GM19438 (cell line): ENCODE measurements around the gene WFDC13.
"Not testable (repeated sequence)": the region's sequence is repeated elsewhere in the genome, so short reads cannot be mapped to it uniquely, and the experiment has no call there.

Source experiments
- ATAC-seq: cut with Tn5 transposase; IDR thresholded peaks from one replicate; pipeline ENCODE4 v1.9.1; 2021; ENCODE audit warnings: low read depth; ENCODE audit not compliant: unreplicated experiment

WFDC13 gene, protein sequence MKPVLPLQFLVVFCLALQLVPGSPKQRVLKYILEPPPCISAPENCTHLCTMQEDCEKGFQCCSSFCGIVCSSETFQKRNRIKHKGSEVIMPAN

GRCh38 chr20:45701873-45702272 lies at the start of gene WFDC13:
Gene WFDC13, plus strand, starts transcription at chr20:45702038. Its CDS starts 86 bp downstream, at chr20:45702124.
- ATAC-seq, result no peak

GRCh38 chr20:45657038-45657437 lies 44.8 kb upstream of the WFDC13 start:
- ATAC-seq, result not testable (repeated sequence)

DNA sequence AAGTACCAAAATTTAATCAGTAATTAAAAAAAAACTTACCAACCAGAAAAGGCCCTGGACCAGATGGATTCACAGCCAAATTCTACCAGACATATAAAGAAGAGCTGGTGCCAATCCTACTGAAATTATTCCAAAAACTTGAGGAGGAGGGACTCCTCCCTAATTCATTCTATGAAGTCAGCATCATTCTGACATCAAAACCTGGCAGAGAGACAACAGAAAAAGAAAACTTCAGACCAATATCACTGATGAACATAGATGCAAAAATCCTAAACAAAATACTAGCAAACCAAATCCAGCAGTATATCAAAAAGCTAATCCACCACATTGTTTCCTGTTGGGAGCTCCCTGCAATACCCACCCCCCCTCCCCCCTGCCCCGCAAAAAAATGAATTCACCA lies 31.7 kb upstream of the WFDC13 start, which contains the start of gene WFDC11:
Gene WFDC11, minus strand, starts transcription at position 101 of the 400 bp plus-strand sequence. CDS start 19,639 bp downstream, outside the sequence.
- no peak for ATAC-seq

- no peak for ATAC-seq
Observed at GRCh38 chr20:45672765-45673164, 29.1 kb upstream of the WFDC13 start.

GRCh38 chr20:45679650-45680049 lies 22.2 kb upstream of the WFDC13 start:
- ATAC-seq, result no peak

- ATAC-seq, result no peak
Observed at GRCh38 chr20:45685896-45686295, 15.9 kb upstream of the WFDC13 start.

DNA sequence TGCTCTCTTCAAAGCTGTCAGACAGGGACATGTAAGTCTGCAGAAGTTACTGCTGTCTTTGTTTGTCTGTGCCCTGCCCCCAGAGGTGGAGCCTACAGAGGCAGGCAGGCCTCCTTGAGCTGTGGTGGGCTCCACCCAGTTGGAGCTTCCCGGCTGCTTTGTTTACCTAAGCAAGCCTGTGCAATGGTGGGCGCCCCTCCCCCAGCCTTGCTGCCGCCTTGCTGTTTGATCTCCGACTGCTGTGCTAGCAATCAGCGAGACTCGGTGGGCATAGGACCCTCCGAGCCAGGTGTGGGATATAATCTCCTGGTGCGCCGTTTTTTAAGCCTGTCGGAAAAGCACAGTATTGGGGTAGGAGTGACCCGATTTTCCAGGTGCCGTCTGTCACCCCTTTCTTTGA lies 8.5 kb upstream of the WFDC13 start:
- not testable (repeated sequence) for ATAC-seq

GRCh38 chr20:45695496-45695895 lies 6.3 kb upstream of the WFDC13 start:
- ATAC-seq, result no peak

DNA sequence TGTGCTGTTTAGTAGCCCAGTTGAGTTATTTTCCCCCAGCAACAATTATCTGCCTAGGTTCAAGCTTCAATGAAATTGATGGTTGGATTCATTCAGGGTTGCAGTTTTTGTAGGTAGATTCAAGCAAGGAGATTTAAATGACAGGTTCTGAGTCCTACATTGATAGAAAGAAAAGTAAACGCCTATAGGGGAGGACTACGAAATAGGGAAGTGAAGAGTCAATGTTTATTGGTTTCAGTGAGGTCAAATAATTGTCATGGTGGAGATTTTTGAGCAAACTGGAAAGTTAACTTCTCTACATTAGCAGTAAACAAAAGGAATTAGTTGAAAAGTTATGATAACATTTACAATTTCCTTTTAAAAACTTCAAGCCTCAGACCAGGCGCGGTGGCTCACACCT lies 734 bp upstream of the WFDC13 start:
- no peak for ATAC-seq

DNA sequence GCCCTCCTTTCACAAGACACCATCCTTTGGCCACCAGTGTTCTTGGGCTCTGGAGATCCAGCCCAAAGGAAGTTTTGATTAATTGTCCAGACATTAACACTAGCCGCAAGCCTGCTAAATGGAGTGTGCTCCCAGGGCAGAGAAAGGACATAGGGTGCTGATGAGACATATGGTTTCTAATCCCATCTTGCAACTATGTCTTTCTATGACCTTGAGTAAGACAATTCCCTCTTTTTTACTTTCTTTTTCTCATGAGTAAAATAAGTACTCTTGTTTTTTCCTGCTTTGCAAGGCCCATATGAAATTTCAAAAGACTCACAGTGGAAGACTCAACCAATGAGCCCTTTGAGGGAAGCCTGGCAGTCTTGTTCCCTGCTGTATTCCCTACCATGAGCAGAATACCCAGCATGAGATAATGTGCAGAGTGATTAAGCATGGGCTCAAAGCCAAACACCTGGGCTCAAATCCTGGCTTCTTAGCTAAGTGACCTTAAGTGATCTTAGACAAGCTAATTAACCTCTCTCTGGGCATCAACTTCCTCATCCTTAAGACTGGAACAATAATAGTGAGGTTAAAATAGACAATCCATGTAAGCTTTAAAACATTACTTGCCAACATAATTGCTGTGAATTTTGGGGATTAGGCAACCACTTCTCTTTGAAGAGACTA lies 3.3 kb downstream of the WFDC13 start, which contains the start of gene WFDC10B:
Gene WFDC10B, minus strand, starts transcription at position 51 of the 669 bp plus-strand sequence. CDS start 19,027 bp downstream, outside the sequence.
- ATAC-seq, result no peak

DNA sequence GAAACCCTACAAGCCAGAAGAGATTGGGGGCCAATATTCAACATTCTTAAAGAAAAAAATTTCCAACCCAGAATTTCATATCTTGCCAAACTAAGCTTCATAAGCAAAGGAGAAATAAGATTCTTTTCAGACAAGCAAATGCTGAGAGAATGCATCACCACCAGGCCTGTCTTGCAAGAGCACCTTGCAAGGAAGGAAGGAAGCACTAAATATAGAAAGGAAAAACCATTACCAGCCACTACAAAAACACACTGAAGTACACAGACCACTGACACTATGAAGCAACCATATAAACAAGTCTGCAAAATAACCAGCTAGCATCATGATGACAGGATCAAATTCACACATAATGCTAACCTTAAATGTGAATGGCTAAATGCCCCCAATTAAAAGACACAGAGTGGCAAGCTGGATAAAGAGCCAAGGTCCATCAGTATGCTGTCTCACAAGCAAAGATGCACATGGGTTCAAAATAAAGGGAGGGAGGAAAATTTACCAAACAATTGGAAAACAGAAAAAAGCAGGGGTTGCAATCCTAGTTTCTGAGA lies 14.4 kb downstream of the WFDC13 start:
- not testable (repeated sequence) for ATAC-seq

DNA sequence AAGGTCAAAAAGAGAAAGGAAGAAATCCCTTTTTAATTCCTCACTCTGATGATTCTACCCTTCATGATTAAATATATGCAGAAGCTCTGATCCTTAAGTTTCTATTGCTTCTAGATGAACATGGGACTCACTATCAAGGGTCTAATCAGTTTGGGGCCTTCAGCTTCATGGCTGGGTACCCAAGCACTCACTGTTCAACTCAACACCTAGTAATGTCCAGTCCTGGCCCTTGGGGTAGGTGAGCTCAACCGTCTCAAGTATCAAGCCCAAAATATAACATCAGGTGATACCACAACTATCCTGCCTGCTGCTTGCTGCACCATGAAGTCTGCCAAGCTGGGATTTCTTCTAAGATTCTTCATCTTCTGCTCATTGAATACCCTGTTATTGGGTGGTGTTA lies 20.2 kb downstream of the WFDC13 start, which contains the start of gene SPINT4:
Gene SPINT4, plus strand, starts transcription at position 301 of the 400 bp plus-strand sequence. Its CDS starts 21 bp downstream, at position 322.
- ATAC-seq, result no peak

DNA sequence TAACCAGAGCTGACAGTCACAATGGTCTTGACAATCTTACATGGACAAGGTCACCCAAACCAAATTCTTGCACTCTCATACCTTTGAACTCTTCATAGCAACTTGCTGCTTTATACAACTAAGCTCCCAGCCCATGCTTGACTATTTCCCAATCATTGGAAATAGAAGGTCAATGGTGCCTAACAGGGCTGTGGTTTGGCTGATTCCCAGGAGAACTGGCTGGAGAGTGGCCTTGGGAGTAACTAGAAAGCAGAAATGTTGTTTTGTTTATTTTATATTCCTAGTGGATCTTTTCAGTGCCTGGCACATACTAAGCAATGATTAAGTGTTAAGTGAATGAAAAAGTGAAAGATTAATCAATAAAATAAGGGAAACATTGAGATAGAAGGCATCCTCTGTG lies 23.3 kb downstream of the WFDC13 start:
- ATAC-seq, result no peak

GRCh38 chr20:45727044-45727443 lies 25.2 kb downstream of the WFDC13 start:
- no peak for ATAC-seq

- no peak for ATAC-seq
Observed at GRCh38 chr20:45732199-45732598, 30.4 kb downstream of the WFDC13 start.

- ATAC-seq, result no peak
Observed at GRCh38 chr20:45735552-45735951, 33.7 kb downstream of the WFDC13 start.

DNA sequence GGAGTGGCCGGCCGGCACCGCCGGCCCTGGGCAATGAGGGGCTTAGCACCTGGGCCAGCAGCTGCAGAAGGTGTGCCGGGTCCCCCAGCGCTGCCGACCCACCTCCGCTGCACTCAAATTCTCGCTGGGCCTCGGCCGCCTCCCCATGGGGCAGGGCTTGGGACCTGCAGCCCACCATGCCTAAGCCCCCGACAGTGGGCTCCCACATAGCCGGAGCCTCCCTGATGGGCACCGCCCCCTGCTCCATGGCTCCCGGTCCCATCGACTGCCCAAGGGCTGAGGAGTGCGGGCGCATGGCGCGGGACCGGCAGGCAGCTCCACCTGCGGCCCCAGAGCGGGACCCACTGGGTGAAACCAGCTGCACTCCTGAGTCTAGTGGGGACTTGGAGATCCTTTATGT lies 34.1 kb downstream of the WFDC13 start:
- no peak for ATAC-seq

DNA sequence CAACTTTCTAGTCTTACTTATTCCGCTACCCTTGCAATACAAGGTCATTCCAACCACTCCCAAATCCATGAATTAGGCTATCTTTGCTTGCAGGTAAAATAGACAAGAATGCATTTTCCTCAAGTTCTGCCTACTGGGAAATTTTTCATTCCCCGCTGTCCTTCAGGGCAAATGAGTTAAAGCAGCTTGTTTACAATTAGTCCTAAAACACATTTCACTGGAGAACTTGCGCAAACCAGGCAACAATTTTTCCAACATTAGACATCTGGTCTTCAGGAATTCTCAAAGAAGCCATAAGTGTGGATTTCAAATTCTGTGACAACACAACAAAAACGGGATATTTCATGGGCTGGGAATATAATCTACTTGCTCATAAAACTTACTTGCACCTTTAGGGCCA lies 40.8 kb downstream of the WFDC13 start:
- ATAC-seq, result no peak

GRCh38 chr20:45745015-45745414 lies 43.2 kb downstream of the WFDC13 start:
- ATAC-seq, result no peak

- no peak for ATAC-seq
Observed at GRCh38 chr20:45751721-45752120, 49.9 kb downstream of the WFDC13 start.

DNA sequence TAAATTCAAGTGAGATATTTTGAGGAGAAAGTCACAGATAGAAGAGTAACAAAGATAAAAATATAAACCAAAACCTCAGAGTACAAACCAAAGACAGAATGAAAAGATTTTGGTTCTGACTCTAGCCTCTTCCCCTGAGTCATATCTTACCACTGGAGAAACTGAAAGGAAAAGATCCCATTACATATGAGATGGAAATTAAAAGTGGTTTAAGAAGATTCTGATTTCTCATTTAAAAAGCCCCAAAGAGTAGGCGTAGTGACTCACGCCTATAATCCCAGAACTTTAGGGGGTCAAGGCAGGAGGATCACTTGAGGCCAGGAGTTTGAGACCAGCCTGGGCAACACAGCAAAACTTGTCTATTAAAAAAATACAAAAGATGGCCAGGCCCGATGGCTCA lies 50.9 kb downstream of the WFDC13 start:
- ATAC-seq, result no peak

DNA sequence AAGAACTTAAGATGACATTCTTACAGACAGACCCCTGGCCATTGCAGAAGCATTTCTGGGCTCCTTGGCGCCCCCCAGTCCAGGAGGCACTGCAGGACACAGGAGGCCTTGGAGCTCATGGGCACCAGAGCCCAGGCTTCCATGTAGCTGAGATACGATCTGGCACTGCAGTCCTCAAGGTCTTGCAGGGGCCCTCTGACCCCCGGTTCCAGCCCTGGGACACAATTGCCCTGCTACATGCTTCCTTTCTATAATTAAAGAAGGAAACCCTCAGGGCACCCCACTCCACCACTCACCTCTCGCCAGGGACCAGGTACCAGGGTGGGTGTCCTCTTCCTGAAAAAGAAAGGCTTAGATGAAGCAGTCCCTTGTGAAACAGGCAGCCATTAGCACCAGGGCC lies 56.3 kb downstream of the WFDC13 start:
- ATAC-seq, result no peak
